ENCODE results near the gene BCL7B. TPM values are rescaled to one million over a fixed set of nuclear protein-coding genes. Genes with fewer than 3 reads are reported as not detected.

BCL7B gene
- total RNA-seq, 1 donor from 2014 or later: 34.0 TPM

DNA sequence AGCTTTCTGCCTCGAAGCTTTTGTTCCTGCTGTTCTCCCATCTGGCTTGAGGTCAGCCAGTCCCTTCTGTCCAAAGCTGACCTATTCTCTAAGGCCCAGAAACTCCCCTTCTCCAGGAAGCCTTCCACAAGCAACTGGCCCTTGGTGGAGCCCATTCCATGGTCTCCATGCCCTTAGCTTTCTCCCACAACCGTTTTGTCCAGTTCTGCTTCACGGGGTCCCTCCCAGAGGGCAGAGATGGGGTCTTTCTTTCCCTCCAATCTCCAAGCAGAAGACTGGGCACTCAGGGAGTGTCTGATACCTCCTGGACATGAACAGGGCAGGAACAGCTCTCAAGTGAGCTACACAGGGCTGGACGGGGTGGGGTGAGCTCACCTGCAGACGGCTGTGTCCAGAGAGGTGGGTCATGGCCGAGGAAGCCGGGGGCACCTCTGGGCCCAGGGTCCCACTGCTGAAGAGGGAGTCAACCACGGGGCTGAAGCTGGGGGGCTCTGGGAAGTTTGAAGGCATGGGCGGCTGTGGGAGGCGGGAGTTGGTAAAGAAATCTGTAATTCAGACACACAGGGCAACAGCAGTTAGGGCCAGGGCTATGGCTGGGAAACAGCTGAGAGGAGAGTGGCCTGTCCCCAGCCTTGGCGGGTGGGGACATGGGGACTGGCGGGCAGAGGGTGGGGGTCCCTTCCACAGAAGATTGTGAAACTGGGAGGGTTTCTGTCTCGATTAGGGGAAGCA is 41.8 kb upstream of the BCL7B start:
- Mint-ChIP-seq H3K36me3 (ENCODE audit: unreplicated experiment) (peaks cover 7% of the 10 kb centered on the region), H3K27ac (ENCODE audit: unreplicated experiment) (no peak overlapping the region), H3K27me3 (ENCODE audit: unreplicated experiment) (peaks cover 8% of the 10 kb centered on the region), H3K4me3 (ENCODE audit: unreplicated experiment) (no peak overlapping the region), H3K9me3 (ENCODE audit: unreplicated experiment) (peaks cover 4% of the 10 kb centered on the region), H3K4me1 (ENCODE audit: low read depth, unreplicated experiment) (peaks cover 7% of the 10 kb centered on the region)
- TF ChIP-seq, protein P1, sequence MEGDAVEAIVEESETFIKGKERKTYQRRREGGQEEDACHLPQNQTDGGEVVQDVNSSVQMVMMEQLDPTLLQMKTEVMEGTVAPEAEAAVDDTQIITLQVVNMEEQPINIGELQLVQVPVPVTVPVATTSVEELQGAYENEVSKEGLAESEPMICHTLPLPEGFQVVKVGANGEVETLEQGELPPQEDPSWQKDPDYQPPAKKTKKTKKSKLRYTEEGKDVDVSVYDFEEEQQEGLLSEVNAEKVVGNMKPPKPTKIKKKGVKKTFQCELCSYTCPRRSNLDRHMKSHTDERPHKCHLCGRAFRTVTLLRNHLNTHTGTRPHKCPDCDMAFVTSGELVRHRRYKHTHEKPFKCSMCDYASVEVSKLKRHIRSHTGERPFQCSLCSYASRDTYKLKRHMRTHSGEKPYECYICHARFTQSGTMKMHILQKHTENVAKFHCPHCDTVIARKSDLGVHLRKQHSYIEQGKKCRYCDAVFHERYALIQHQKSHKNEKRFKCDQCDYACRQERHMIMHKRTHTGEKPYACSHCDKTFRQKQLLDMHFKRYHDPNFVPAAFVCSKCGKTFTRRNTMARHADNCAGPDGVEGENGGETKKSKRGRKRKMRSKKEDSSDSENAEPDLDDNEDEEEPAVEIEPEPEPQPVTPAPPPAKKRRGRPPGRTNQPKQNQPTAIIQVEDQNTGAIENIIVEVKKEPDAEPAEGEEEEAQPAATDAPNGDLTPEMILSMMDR (IDR thresholded peaks at IDR 0.05; ENCODE audit: partially characterized antibody, unreplicated experiment): no peak
- DNase-seq: no peak

GRCh38 chr7:73597978-73598782 is 40.7 kb upstream of the BCL7B start:
- peak overlapping the region; percentile 27 for H3K4me3 Mint-ChIP-seq (ENCODE audit: unreplicated experiment)
- TF ChIP-seq, protein P1 (IDR thresholded peaks at IDR 0.05; ENCODE audit: partially characterized antibody, unreplicated experiment): no peak

GRCh38 chr7:73596191-73597065 is 38.9 kb upstream of the BCL7B start:
- Mint-ChIP-seq H3K9me3 (ENCODE audit: unreplicated experiment) (peaks cover 6% of the 10 kb centered on the region), H3K4me1 (ENCODE audit: low read depth, unreplicated experiment) (peaks cover 7% of the 10 kb centered on the region), H3K36me3 (ENCODE audit: unreplicated experiment) (peaks cover 7% of the 10 kb centered on the region), H3K27ac (ENCODE audit: unreplicated experiment) (no peak overlapping the region), H3K4me3 (ENCODE audit: unreplicated experiment) (no peak overlapping the region), H3K27me3 (ENCODE audit: unreplicated experiment) (peaks cover 13% of the 10 kb centered on the region)
- DNase-seq: no peak
- TF ChIP-seq, protein P1 (IDR thresholded peaks at IDR 0.05; ENCODE audit: partially characterized antibody, unreplicated experiment): no peak

More at GRCh38 chr7:73597978-73598782, 40.7 kb upstream of the BCL7B start:
- Mint-ChIP-seq H3K9me3 (ENCODE audit: unreplicated experiment) (peaks cover 4% of the 10 kb centered on the region), H3K4me1 (ENCODE audit: low read depth, unreplicated experiment) (peaks cover 7% of the 10 kb centered on the region), H3K36me3 (ENCODE audit: unreplicated experiment) (peaks cover 7% of the 10 kb centered on the region), H3K27me3 (ENCODE audit: unreplicated experiment) (peaks cover 10% of the 10 kb centered on the region), H3K27ac (ENCODE audit: unreplicated experiment) (no peak overlapping the region)
- no peak for DNase-seq

- TF ChIP-seq, protein P1 (IDR thresholded peaks at IDR 0.05; ENCODE audit: partially characterized antibody, unreplicated experiment): no peak
- no peak overlapping the region for H3K27ac Mint-ChIP-seq (ENCODE audit: unreplicated experiment)
- peaks cover 10% of the 10 kb centered on the region for H3K27me3 Mint-ChIP-seq (ENCODE audit: unreplicated experiment)
- no peak overlapping the region for H3K4me3 Mint-ChIP-seq (ENCODE audit: unreplicated experiment)
- no peak for DNase-seq
- H3K36me3 Mint-ChIP-seq (ENCODE audit: unreplicated experiment): peaks cover 7% of the 10 kb centered on the region
- H3K9me3 Mint-ChIP-seq (ENCODE audit: unreplicated experiment): peaks cover 9% of the 10 kb centered on the region
- peaks cover 7% of the 10 kb centered on the region for H3K4me1 Mint-ChIP-seq (ENCODE audit: low read depth, unreplicated experiment)
Measured at GRCh38 chr7:73595358-73595757, 37.9 kb upstream of the BCL7B start.
